HUDEP-2 (cell line): ENCODE measurements around the gene CAPN11.

Experiments used
- DNase-seq, 76 experiments: peaks; one replicate each; lab custom pipeline; 2025; ENCODE audit not compliant: unreplicated experiment in 76 of 76; lab: John Stamatoyannopoulos, UW

The CAPN11 gene

GRCh38 chr6:44202332-44202971 is 43.8 kb downstream of the CAPN11 start:
- no peak for DNase-seq

- no peak for DNase-seq
Measured at GRCh38 chr6:44202972-44203750, 44.5 kb downstream of the CAPN11 start.

DNA sequence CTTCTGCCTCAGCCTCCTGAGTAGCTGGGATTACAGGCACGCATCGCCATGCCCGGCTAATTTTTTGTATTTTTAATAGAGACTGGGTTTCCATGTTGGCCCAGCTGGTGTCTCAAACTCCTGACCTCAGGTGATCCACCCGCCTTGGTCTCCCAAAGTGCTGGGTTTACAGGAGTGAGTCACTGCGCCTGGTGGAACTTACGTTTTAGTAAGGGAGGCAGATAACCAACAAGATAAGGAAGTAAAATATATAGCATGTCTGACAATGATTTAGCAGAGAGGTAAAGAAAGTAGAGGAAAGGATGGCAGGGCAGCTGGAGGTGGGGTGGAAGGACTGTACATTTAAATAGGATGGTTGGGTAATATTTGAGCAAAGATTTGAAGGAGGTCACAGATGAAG is 45.3 kb downstream of the CAPN11 start:
- DNase-seq, result no peak

DNA sequence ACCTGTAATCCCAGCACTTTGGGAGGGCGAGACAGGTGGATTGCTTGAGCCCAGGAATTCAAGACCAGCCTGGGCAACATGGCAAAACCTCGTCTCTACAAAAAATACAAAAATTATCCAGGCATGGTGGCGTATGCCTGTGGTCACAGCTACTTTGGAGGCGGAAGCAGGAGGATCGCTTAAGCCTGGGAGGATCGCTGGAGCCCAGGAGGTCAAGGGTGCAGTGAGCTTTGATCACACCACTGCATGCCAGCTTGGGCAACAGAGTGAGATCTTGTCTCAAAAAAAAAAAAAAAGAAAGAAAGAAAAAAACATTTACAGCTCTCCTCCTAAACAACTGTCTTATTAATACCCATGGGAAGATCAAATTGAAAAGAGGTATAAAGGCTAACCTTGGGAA is 49.3 kb downstream of the CAPN11 start:
- no peak for DNase-seq

- DNase-seq, result no peak
Measured at GRCh38 chr6:44211284-44211683, 52.7 kb downstream of the CAPN11 start.

GRCh38 chr6:44214307-44214706 is 55.7 kb downstream of the CAPN11 start:
- no peak for DNase-seq

GRCh38 chr6:44216677-44217331 is 58.2 kb downstream of the CAPN11 start, which contains the start of gene MYMX:
TSS of gene MYMX (plus strand) at chr6:44216926. CDS start at chr6:44217472, 546 bp downstream.
- DNase-seq, result peak in 2 of 76 experiments; percentile 20 to 24

GRCh38 chr6:44217332-44218143 is 58.9 kb downstream of the CAPN11 start:
- DNase-seq, result no peak

GRCh38 chr6:44219053-44219814 is 60.6 kb downstream of the CAPN11 start:
- DNase-seq, result peak in 28 of 76 experiments; percentile 16 to 49 (median 37)

- no peak for DNase-seq
Measured at GRCh38 chr6:44219815-44220784, 61.5 kb downstream of the CAPN11 start.

- DNase-seq, result no peak
Measured at GRCh38 chr6:44220913-44221290, 62.3 kb downstream of the CAPN11 start.

DNA sequence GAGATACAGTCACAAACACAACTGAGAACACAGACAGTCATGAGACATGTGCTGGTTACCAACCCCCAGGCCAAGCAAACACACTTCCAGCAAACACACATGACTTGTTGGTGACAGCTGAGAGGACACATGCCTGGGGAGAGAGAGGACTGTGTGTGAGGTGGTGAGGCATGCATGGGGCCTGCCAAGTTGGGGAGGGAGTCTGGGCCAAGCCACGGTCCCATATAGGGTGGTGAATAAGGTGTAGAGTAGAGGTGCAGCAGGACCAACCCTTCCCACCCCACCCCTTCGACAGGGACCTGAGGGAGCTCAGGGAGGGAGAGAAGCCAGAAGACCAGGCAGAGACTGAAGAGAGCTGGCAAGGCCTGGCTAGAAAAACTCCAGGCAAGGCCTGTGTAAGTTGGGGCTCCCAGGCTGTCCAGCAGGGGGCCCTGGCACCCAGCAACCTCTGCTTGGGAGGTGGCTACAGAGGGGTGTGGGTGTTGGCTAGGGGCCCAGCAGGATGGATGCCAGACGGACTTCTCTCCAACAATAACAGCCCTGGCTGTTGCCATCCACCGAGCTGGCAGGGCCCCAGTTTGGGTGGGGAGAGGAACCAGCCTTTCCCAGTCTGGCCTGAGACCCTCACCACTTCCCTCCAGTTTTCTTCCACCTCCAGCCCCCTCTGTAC is 62.8 kb downstream of the CAPN11 start:
- peak; percentile 68 to 99 (median 98) for DNase-seq

GRCh38 chr6:44221961-44222335 is 63.3 kb downstream of the CAPN11 start:
- DNase-seq, result peak in 2 of 76 experiments; percentile 44 to 57

GRCh38 chr6:44222486-44223318 is 64.1 kb downstream of the CAPN11 start:
- DNase-seq, result no peak

DNA sequence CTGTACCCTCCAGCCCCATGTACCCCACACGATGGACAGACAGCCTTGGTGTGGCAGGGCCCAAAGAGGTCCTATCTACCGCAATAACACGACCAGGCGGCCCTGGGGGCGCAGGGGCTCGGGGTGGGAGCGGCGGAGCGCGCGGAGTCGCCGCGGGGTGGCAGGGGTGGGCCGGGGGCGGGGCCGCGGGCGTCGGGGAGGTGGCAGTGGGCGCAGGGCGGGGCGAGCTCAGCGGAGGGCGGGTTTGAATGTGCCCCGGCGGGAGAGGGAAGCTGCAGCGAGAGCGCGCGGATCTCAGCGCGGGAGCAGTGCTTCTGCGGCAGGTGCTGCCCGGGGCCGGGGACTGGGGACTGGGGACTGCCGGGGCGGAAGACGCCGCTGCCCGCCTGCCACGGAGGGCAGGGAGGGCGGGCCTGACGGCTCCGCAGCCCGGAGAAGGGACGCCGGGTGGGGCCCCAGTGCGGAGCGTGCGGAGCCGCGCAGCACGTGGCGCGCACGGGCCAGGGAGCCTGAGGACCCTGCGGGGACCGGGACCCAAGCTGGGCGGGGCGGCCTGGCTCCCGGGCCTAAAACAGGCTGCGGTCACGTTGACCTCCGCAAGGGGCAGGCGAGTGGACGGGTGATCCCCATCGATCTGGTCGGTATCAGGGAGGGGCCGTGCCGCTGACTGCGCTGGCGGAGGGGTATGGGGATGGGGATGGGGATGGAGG is 64.9 kb downstream of the CAPN11 start, which contains the start of gene SLC29A1:
SLC29A1 (plus strand) TSS at position 277 of the 710 bp plus-strand sequence. CDS start 3,719 bp downstream, outside the sequence.
- DNase-seq, result peak in 72 of 76 experiments; percentile 39 to 92 (median 76)
